Endothelial cell (in vitro differentiated cells): Measurements from ENCODE around the gene TMEM115. TPM values are rescaled to one million over a fixed set of nuclear protein-coding genes. Genes with fewer than 3 reads are reported as not detected.

Experiments used
- DNase-seq: peaks from one replicate; pipeline ENCODE4 v3.0.0; 2021; ENCODE audit warnings: low spot score
- H3K27ac Mint-ChIP-seq: one replicate; pipeline ENCODE4 v1.8.0; 2021; ENCODE audit warnings: mixed read lengths, inconsistent platforms; ENCODE audit not compliant: unreplicated experiment
- H3K27me3 Mint-ChIP-seq: one replicate; pipeline ENCODE4 v1.8.0; 2021; ENCODE audit warnings: mild to moderate bottlenecking, moderate library complexity, mixed read lengths, inconsistent platforms; ENCODE audit not compliant: unreplicated experiment
- H3K36me3 Mint-ChIP-seq: one replicate; pipeline ENCODE4 v1.8.0; 2021; ENCODE audit warnings: mild to moderate bottlenecking, low read depth, mixed read lengths, inconsistent platforms; ENCODE audit not compliant: unreplicated experiment
- H3K4me1 Mint-ChIP-seq: one replicate; pipeline ENCODE4 v1.8.0; 2021; ENCODE audit warnings: mild to moderate bottlenecking, mixed read lengths, inconsistent platforms; ENCODE audit not compliant: unreplicated experiment
- H3K4me3 Mint-ChIP-seq: one replicate; pipeline ENCODE4 v1.8.0; 2021; ENCODE audit warnings: mild to moderate bottlenecking, mixed read lengths, inconsistent platforms; ENCODE audit not compliant: unreplicated experiment
- H3K9me3 Mint-ChIP-seq: one replicate; pipeline ENCODE4 v1.8.0; 2021; ENCODE audit warnings: mixed read lengths, inconsistent platforms; ENCODE audit not compliant: unreplicated experiment
- total RNA-seq: library from RNA; stranded (reverse); fragmentation: NEBNext Ultra II Directional; extraction: Animal tissue kit (Norgen Biotek cat#: 25700); gene quantifications from one replicate; pipeline ENCODE4 v1.2.1, GENCODE V29; 2021; ENCODE audit not compliant: unreplicated experiment
- TF ChIP-seq, protein P1 (sequence below): fragments of 200-600 bp; sonication (generic); IDR thresholded peaks from one replicate; pipeline ENCODE4 v1.5.0; 2021; ENCODE audit warnings: antibody characterized with exemption; ENCODE audit not compliant: unreplicated experiment

Gene TMEM115
- total RNA-seq, 1 donor from 2014 or later, result 44.9 TPM

DNA sequence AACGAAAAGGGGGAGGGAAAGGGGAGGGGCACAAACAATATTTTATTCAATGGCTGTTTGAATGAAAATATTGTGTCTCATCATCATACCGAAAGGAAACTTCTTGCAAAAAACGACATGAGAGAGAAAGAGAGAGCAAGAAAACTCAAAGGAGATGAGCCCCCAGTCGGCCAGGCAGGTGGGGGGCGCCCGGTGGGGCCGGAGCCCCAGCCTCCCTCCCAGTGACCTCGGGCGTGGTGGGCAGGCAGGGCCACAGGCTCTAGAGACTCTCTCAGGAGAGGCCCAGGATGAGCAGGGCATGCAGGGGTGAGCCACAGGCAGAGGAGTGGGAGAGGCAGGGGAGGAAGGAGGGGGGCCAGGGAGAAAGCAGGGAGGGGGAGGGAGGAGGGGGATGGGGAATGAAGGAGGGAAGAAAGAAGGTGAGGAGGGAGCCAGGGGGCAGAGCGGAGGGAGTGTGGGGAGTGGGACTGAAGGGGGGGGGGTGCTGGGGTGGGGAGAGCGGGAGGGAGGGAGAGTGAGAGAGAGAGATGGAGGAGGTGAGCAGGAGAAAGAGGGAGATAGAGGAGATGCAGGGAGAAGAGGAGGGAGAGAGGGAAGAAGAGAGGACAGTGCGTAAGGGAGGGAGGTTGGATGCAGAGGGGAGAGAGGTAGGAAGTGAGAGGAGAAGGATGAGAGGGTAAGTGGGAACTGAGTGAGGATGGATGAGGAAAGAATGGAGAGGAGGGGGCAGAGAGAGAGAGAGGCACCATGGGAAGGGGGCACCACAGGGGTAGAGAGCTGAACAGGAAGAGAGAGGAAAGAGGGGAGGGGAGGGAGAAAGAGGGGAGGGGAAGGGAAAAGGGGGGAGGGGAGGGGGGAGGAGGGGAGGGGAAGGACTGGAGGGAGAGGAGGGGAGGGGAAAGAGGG, 14.1 kb upstream of the TMEM115 start:
- Mint-ChIP-seq H3K27me3 (peaks cover 14% of the 10 kb centered on the region), H3K4me1 (peaks cover 10% of the 10 kb centered on the region), H3K4me3 (no peak overlapping the region), H3K9me3 (no peaks in the 10 kb centered on the region), H3K27ac (peak overlapping the region; percentile 16), H3K36me3 (peaks cover 3% of the 10 kb centered on the region)
- TF ChIP-seq, protein P1, sequence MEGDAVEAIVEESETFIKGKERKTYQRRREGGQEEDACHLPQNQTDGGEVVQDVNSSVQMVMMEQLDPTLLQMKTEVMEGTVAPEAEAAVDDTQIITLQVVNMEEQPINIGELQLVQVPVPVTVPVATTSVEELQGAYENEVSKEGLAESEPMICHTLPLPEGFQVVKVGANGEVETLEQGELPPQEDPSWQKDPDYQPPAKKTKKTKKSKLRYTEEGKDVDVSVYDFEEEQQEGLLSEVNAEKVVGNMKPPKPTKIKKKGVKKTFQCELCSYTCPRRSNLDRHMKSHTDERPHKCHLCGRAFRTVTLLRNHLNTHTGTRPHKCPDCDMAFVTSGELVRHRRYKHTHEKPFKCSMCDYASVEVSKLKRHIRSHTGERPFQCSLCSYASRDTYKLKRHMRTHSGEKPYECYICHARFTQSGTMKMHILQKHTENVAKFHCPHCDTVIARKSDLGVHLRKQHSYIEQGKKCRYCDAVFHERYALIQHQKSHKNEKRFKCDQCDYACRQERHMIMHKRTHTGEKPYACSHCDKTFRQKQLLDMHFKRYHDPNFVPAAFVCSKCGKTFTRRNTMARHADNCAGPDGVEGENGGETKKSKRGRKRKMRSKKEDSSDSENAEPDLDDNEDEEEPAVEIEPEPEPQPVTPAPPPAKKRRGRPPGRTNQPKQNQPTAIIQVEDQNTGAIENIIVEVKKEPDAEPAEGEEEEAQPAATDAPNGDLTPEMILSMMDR, result no peak
- DNase-seq, result no peak

DNA sequence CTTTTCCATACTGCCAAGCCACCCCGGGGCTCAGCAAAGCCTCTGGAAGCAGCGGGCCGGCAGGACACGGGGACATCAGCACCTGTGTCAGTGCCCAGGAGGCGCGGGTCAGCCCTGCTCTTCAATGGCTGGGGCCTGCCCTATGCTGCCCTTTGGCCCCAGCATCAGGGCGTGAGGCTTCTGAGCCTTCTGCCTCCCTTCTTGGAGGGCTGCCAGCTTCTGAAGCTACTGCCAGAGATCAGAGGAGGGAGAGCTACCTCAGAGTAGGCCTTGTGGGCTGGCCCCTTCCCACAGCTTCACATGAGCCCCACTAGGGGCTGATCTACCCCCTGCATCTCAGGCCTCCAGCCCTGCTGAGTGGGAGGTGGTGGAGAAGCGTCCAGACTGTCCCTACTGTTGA, 13.0 kb upstream of the TMEM115 start:
- H3K9me3 Mint-ChIP-seq, result no peaks in the 10 kb centered on the region
- no peak overlapping the region for H3K27ac Mint-ChIP-seq
- H3K27me3 Mint-ChIP-seq, result peaks cover 14% of the 10 kb centered on the region
- peaks cover 10% of the 10 kb centered on the region for H3K4me1 Mint-ChIP-seq
- H3K4me3 Mint-ChIP-seq, result no peak overlapping the region
- peaks cover 3% of the 10 kb centered on the region for H3K36me3 Mint-ChIP-seq
- TF ChIP-seq, protein P1, result no peak
- DNase-seq, result no peak

DNA sequence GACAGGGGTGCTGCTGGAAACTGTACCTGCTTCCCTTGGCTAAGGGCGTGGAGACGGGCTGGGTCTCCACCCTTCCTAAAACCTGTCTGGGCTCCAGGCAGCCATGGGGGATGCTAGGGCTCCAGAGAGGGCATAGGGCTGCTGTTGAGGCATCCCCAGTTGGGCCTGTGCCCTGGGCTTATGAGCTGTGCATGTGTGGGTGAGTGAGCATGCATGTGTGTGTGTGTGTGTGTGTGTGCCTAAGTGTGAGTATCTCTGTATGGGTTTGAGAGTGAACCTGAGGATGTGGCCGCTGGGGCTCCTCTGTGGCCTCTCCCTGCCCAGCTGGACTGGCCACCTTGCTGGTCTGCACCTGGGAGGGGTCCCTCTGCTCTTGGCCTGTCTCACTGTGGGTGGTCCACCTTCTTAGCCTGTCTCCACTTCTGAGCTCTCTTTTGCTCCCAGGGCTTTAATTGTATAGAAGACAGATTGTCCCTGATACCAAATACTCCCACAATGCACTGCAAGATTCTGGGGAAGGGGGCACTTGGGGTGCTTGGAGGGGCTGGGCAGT, 11.9 kb upstream of the TMEM115 start:
- Mint-ChIP-seq H3K9me3 (no peaks in the 10 kb centered on the region), H3K27ac (no peak overlapping the region), H3K36me3 (peaks cover 3% of the 10 kb centered on the region), H3K4me1 (peaks cover 8% of the 10 kb centered on the region), H3K4me3 (no peak overlapping the region), H3K27me3 (peaks cover 12% of the 10 kb centered on the region)
- TF ChIP-seq, protein P1, result no peak
- no peak for DNase-seq

DNA sequence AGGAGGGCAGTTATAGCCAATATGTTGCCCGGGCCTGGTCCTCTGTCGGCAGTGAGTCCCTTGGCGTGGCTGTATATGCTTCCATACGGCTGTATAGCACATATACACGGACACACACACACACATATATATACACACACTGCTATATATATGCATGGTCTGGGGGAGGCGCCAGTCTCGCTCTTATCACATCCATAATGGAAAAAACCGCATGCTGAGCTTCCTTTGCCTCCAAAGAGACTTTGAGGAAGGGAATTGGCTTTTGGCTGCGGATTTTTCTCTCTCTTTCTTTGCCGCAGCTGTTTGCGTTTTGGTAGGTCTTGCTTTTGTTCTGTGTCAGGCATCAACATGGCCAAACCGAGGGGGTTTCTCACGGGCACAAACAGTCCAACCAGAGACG, 11.3 kb upstream of the TMEM115 start:
- H3K27ac Mint-ChIP-seq, result peak overlapping the region; percentile 26
- H3K4me3 Mint-ChIP-seq, result peak overlapping the region; percentile 18
- peaks cover 11% of the 10 kb centered on the region for H3K27me3 Mint-ChIP-seq
- H3K9me3 Mint-ChIP-seq, result no peaks in the 10 kb centered on the region
- H3K4me1 Mint-ChIP-seq, result peaks cover 5% of the 10 kb centered on the region
- H3K36me3 Mint-ChIP-seq, result peaks cover 3% of the 10 kb centered on the region
- TF ChIP-seq, protein P1, result no peak
- DNase-seq, result peak; percentile 41
